ENCODE results near the gene TBCK.
"Not testable (repeated sequence)": the region's sequence is repeated elsewhere in the genome, so short reads cannot be mapped to it uniquely, and the experiment has no call there.

The TBCK gene

DNA sequence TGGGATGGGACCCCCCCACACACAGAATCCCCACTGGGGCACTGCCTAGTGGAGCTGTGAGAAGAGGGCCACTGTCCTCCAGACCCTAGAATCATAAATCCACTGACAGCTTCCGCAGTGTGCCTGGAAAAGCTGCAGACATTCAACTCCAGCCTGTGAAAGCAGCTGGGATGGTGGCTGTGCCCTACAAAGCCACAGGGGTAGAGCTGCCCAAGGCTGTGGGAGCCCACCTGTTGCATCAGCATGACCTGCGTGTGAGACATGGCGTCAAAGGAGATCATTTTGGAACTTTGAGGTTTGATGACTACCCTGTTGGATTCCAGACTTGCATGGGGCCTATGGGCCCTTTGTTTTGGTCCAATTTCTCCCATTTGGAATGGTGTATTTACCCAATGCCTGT, 22.7 kb upstream of the TBCK start:
- H3K4me3 ChIP-seq (ENCODE audit: low read length): no peak overlapping the region
- H3K36me3 ChIP-seq (ENCODE audit: insufficient read depth, low read length): peaks cover 31% of the 10 kb centered on the region
- H3K27me3 ChIP-seq (ENCODE audit: insufficient read depth, low read length): no peaks in the 10 kb centered on the region
- no peaks in the 10 kb centered on the region for H3K4me1 ChIP-seq (ENCODE audit: insufficient read depth, low read length)
- peaks cover 7% of the 10 kb centered on the region for H3K9me3 ChIP-seq (ENCODE audit: low read length)
- H2AFZ ChIP-seq (ENCODE audit: low read depth, low read length): no peak overlapping the region

DNA sequence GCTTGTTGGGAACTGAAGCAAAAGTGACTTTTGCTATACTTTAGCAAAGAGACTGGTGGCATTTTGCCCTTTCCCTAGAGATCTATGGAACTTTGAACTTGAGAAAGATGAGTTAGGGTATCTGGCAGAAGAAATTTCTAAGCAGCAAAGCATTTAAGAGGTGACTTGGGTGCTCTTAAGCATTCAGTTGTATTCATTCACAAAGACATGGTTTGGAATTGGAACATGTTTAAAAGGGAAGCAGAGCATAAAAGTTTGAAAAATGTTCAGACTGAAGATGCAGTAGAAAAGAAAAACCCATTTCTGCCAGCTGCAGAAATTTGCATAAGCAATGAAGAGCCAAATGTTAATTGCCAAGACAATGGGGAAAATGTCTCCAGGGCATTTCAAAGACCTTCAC, 21.9 kb upstream of the TBCK start:
- Histone ChIP-seq H2AFZ (ENCODE audit: low read depth, low read length) (no peak overlapping the region), H3K36me3 (ENCODE audit: insufficient read depth, low read length) (peaks cover 38% of the 10 kb centered on the region), H3K4me1 (ENCODE audit: insufficient read depth, low read length) (no peaks in the 10 kb centered on the region), H3K4me3 (ENCODE audit: low read length) (no peak overlapping the region), H3K9me3 (ENCODE audit: low read length) (peaks cover 7% of the 10 kb centered on the region), H3K27me3 (ENCODE audit: insufficient read depth, low read length) (no peaks in the 10 kb centered on the region)

DNA sequence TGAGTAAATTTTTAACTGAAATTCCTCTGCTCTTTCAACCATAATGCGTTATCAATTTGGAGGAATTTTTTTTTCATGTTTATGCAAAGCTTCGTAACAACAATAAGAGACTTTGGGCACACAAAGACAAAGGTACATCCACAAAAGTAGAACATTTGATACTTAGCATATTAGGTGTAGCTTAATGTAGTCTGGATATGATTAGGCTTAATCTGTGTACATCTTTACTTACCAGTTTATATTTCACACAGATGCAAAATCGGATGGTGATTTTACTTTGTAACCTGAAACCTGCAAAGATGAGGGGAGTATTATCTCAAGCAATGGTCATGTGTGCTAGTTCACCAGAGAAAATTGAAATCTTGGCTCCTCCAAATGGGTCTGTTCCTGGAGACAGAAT, 20.6 kb upstream of the TBCK start:
- H3K4me3 ChIP-seq (ENCODE audit: low read length): no peak overlapping the region
- peaks cover 7% of the 10 kb centered on the region for H3K9me3 ChIP-seq (ENCODE audit: low read length)
- no peak overlapping the region for H2AFZ ChIP-seq (ENCODE audit: low read depth, low read length)
- H3K27me3 ChIP-seq (ENCODE audit: insufficient read depth, low read length): no peaks in the 10 kb centered on the region
- peaks cover 46% of the 10 kb centered on the region for H3K36me3 ChIP-seq (ENCODE audit: insufficient read depth, low read length)
- no peaks in the 10 kb centered on the region for H3K4me1 ChIP-seq (ENCODE audit: insufficient read depth, low read length)

DNA sequence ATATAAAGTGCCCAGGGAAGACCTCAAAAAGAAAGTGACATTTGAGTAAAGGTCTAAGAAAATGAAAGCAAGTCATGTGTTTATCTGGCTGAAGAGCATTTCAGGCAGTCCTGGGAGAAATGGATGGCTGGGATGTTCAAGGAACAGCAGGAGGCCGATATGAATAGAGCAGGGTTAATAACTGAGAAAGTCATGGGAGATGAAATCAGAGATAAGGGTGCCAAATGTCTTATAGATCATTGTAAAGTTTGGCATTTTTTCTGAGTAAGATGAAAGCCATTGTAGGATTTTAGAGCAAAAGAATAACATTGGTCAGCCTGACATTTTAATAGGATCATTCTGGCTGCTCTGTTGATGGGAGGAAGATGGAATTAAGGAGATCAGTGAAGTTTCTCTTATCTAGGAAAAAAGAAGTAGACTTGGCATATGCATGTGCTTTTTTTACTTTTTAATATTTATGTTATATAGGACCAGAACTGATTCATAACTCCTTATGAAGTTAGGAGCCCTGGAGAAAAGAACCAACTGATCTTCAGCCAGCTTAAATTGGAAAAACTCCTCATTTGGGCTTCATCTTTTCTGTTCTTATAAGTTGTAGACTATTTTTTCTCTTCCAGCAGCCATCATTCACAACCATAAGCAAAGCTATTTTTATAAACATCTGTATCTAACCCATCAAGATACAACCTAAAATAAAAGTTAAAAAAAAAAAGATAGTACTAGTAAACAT, 18.9 kb upstream of the TBCK start:
- Histone ChIP-seq H2AFZ (ENCODE audit: low read depth, low read length) (no peak overlapping the region), H3K9me3 (ENCODE audit: low read length) (peaks cover 4% of the 10 kb centered on the region), H3K27me3 (ENCODE audit: insufficient read depth, low read length) (no peaks in the 10 kb centered on the region), H3K4me3 (ENCODE audit: low read length) (no peak overlapping the region), H3K36me3 (ENCODE audit: insufficient read depth, low read length) (peaks cover 55% of the 10 kb centered on the region), H3K4me1 (ENCODE audit: insufficient read depth, low read length) (no peaks in the 10 kb centered on the region)

DNA sequence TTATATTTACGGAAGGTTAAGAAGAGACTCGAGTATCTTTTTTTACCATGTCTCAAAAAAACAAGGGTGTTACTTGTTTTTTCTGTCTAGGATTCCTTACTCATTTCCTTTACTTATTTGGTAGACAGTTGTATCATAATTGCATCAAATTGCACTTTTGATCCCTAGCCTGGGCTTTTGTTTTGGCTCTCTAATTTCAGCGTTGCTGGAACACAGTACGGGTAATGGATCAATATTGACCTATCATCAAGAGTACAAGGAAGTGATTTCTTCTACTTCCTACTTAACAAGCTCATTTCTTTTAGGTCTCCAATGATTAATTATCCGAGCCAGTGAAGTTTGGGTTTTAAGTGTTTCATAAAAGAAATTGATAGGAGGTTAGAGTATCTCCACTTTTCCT, 17.2 kb upstream of the TBCK start:
- Histone ChIP-seq H3K36me3 (ENCODE audit: insufficient read depth, low read length) (peaks cover 59% of the 10 kb centered on the region), H3K4me1 (ENCODE audit: insufficient read depth, low read length) (no peaks in the 10 kb centered on the region), H3K4me3 (ENCODE audit: low read length) (no peak overlapping the region), H2AFZ (ENCODE audit: low read depth, low read length) (no peak overlapping the region), H3K27me3 (ENCODE audit: insufficient read depth, low read length) (no peaks in the 10 kb centered on the region), H3K9me3 (ENCODE audit: low read length) (peaks cover 2% of the 10 kb centered on the region)

- Histone ChIP-seq H2AFZ (ENCODE audit: low read depth, low read length) (no peak overlapping the region), H3K4me1 (ENCODE audit: insufficient read depth, low read length) (no peaks in the 10 kb centered on the region), H3K4me3 (ENCODE audit: low read length) (no peak overlapping the region), H3K9me3 (ENCODE audit: low read length) (no peaks in the 10 kb centered on the region), H3K27me3 (ENCODE audit: insufficient read depth, low read length) (no peaks in the 10 kb centered on the region), H3K36me3 (ENCODE audit: insufficient read depth, low read length) (peaks cover 55% of the 10 kb centered on the region)
Measured at GRCh38 chr4:106329041-106329618, 13.1 kb upstream of the TBCK start.

GRCh38 chr4:106325800-106326199, 9.8 kb upstream of the TBCK start:
- no peaks in the 10 kb centered on the region for H3K4me1 ChIP-seq (ENCODE audit: insufficient read depth, low read length)
- no peaks in the 10 kb centered on the region for H3K9me3 ChIP-seq (ENCODE audit: low read length)
- no peaks in the 10 kb centered on the region for H3K27me3 ChIP-seq (ENCODE audit: insufficient read depth, low read length)
- peaks cover 29% of the 10 kb centered on the region for H3K36me3 ChIP-seq (ENCODE audit: insufficient read depth, low read length)
- H3K4me3 ChIP-seq (ENCODE audit: low read length): no peak overlapping the region
- no peak overlapping the region for H2AFZ ChIP-seq (ENCODE audit: low read depth, low read length)

GRCh38 chr4:106323119-106323518, 7.1 kb upstream of the TBCK start:
- Histone ChIP-seq H3K36me3 (ENCODE audit: insufficient read depth, low read length) (peaks cover 14% of the 10 kb centered on the region), H2AFZ (ENCODE audit: low read depth, low read length) (no peak overlapping the region), H3K4me3 (ENCODE audit: low read length) (no peak overlapping the region), H3K4me1 (ENCODE audit: insufficient read depth, low read length) (peaks cover 6% of the 10 kb centered on the region), H3K9me3 (ENCODE audit: low read length) (peaks cover 2% of the 10 kb centered on the region), H3K27me3 (ENCODE audit: insufficient read depth, low read length) (no peaks in the 10 kb centered on the region)

- not testable (repeated sequence) for H3K4me3 ChIP-seq (ENCODE audit: low read length); H2AFZ ChIP-seq (ENCODE audit: low read depth, low read length); H3K36me3 ChIP-seq (ENCODE audit: insufficient read depth, low read length); H3K27me3 ChIP-seq (ENCODE audit: insufficient read depth, low read length); H3K9me3 ChIP-seq (ENCODE audit: low read length)
- peaks cover 15% of the 10 kb centered on the region for H3K4me1 ChIP-seq (ENCODE audit: insufficient read depth, low read length)
Measured at GRCh38 chr4:106321814-106322213, 5.8 kb upstream of the TBCK start.

DNA sequence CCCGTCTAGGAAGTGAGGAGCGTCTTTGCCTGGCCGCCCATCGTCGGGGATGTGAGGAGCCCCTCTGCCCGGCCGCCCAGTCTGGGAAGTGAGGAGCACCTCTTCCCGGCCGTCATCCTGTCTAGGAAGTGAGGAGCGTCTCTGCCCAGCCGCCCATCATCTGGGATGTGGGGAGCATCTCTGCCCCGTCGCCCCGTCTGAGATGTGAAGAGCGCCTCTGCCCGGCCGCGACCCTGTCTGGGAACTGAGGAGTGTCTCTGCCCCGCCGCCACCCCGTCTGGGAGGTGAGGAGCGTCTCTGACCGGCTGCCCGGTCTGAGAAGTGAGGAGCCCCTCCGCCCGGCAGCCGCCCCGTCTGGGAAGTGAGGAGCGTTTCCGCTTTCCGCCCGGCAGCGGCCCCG, 5.2 kb upstream of the TBCK start:
- not testable (repeated sequence) for H3K27me3 ChIP-seq (ENCODE audit: insufficient read depth, low read length); H3K9me3 ChIP-seq (ENCODE audit: low read length); H3K36me3 ChIP-seq (ENCODE audit: insufficient read depth, low read length); H3K4me3 ChIP-seq (ENCODE audit: low read length); H2AFZ ChIP-seq (ENCODE audit: low read depth, low read length)
- peaks cover 15% of the 10 kb centered on the region for H3K4me1 ChIP-seq (ENCODE audit: insufficient read depth, low read length)

DNA sequence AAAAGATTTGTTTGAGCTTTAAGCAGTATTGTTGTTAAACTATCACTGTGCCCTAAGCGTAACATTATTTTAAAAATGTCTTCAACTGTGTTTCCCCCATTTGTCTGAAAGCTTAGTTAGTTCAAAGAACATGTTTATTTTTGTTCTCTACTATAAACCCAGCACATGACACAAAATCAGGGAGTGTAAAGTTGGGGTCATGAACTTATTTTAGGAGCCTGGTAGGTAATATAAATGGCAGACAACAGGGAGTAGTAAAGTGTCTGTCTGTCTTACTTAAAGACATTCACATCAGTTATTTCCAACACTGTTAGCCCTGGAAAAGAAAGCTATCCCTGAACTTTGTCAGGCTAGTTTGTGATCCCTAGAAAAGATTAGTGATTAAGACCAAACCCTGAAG, 4.2 kb upstream of the TBCK start:
- Histone ChIP-seq H3K4me3 (ENCODE audit: low read length) (no peak overlapping the region), H2AFZ (ENCODE audit: low read depth, low read length) (no peak overlapping the region), H3K36me3 (ENCODE audit: insufficient read depth, low read length) (no peaks in the 10 kb centered on the region), H3K9me3 (ENCODE audit: low read length) (peaks cover 2% of the 10 kb centered on the region), H3K4me1 (ENCODE audit: insufficient read depth, low read length) (peaks cover 17% of the 10 kb centered on the region), H3K27me3 (ENCODE audit: insufficient read depth, low read length) (no peaks in the 10 kb centered on the region)

GRCh38 chr4:106318511-106318910, 2.5 kb upstream of the TBCK start:
- peaks cover 22% of the 10 kb centered on the region for H3K4me1 ChIP-seq (ENCODE audit: insufficient read depth, low read length)
- H3K9me3 ChIP-seq (ENCODE audit: low read length): peaks cover 2% of the 10 kb centered on the region
- no peak overlapping the region for H2AFZ ChIP-seq (ENCODE audit: low read depth, low read length)
- H3K4me3 ChIP-seq (ENCODE audit: low read length): no peak overlapping the region
- no peaks in the 10 kb centered on the region for H3K27me3 ChIP-seq (ENCODE audit: insufficient read depth, low read length)
- no peaks in the 10 kb centered on the region for H3K36me3 ChIP-seq (ENCODE audit: insufficient read depth, low read length)

GRCh38 chr4:106317815-106318214, 1.8 kb upstream of the TBCK start:
- Histone ChIP-seq H3K36me3 (ENCODE audit: insufficient read depth, low read length) (no peaks in the 10 kb centered on the region), H2AFZ (ENCODE audit: low read depth, low read length) (peak overlapping the region; percentile 81), H3K4me3 (ENCODE audit: low read length) (peak overlapping the region; percentile 75), H3K27me3 (ENCODE audit: insufficient read depth, low read length) (no peaks in the 10 kb centered on the region), H3K9me3 (ENCODE audit: low read length) (peaks cover 2% of the 10 kb centered on the region), H3K4me1 (ENCODE audit: insufficient read depth, low read length) (peaks cover 22% of the 10 kb centered on the region)

All from neuron (in vitro differentiated cells).